NCI-H1092 (cell line): ENCODE measurements around the gene ZNF841.
"Not testable (repeated sequence)": the region's sequence is repeated elsewhere in the genome, so short reads cannot be mapped to it uniquely, and the experiment has no call there.

ENCODE experiments used
- DNase-seq: peaks from one replicate; lab custom pipeline; 2025; lab: John Stamatoyannopoulos, UW

The ZNF841 gene

DNA sequence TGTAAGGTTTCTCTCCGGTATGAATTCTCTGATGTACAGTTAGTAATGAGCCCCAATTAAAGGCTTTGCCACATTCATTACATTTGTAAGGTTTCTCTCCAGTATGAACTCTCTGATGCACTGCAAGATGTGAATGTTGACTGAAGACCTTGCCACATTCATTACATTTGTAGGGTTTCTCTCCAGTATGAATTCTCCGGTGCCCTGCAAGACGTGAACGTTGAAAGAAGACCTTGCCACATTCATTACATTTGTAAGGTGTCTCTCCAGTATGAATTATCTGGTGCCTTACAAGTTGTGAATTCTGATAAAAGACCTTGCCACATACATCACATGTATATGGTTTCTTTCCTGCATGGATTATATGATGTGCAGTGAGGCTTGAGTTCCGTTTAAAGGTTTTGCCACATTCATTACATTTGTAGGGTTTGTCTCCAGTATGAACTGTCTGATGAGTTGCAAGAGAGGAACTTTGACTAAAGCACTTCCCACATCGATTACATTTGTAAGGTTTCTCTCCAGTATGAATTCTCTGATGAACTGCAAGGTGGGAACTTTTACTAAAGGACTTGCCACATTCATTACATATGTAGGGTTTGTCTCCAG is 29.2 kb downstream of the ZNF841 start:
- no peak for DNase-seq

DNA sequence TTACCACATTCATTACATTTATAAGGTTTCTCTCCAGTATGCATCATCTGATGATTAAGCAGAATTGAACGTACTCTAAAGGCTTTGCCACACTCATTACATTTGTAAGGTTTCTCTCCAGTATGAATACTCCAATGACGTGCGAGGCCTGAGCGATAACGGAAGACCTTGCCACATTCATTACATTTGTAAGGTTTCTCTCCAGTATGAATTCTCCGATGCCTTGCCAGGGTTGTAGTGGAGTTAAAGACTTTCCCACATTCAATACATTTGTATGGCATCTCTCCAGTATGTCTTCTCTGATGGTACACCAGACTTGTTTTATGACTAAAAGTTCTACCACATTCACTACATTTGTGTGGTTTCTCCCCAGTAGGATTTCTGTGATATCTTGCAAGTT is 30.2 kb downstream of the ZNF841 start:
- no peak for DNase-seq

DNA sequence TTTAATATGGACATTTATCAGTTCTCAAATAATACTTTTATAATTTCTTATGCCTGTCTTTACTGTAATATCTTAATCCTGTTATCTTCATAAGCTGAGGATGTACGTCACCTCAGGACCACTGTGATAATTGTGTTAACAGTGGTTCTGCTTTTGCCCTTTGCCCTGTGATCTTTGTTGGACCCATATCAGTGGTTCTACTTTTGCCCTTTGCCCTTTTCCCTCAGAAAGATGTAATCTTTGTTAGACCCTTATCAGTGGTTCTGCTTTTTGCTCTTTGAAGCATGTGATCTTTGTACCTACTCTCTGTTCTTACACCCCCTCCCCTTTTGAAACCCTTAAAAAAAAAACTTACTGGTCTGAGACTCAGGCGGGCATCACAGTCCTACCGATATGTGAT is 39.1 kb downstream of the ZNF841 start:
- not testable (repeated sequence) for DNase-seq

DNA sequence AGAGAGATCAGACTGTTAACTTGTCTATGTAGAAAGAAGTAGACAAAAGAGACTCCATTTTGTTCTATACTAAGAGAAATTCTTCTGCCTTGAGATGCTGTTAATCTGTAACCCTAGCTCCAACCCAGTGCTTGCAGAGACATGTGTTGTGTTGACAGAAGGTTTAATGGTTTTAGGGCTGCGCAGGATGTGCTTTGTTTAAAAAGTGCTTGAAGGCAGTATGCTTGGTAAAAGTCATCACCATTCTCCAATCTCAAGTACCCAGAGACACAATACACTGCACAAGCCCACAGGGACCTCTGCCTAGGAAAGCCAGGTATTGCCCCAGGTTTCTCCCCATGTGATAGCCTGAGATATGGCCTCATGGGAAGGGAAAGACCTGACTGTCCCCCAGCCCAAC is 43.8 kb downstream of the ZNF841 start:
- DNase-seq: not testable (repeated sequence)

DNA sequence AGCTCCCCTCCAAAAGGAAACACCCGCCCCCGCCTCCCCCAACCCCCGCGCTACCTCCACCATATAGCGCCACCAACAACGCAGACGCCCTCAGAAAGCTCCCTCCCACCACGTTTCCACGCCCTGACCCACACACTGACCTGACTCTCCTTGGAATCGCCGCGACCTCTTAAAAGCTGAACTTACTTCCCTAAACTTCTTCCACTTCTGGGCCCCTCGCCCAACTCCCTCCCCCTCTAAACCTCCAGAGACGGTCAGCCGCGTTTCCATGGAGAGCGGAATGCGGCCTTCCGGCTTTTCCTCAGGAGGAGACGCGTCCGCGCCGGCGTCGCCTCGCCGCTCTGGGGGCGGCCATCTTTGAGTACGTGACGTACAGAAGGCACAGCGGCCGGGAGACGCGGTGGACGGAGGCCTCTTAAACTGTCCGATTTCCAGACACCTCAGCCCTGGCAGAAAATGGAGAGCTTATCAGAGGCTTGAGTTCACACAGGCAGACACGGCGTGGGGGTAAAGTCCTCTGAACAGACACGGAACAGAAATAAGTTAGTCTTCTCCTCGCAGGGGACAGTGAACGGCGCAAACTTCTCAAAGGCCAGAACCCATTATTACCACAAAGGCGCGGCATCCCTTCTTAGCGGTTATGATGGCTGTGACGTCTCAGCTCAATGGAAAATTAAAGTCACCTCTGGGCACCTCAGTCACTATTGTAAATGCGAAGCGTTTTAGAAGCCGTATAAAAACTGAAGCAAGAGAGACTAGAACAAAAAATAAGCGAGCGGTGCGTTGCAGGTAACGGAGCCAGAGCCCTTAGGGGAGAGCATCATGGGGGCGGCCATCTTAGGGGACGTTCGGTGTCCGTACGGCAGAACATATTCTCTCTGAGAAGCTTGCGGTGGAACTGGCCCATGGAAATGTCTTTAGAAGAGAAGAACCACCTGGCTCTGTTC is 46.7 kb downstream of the ZNF841 start, which contains the start of gene ZNF432:
Gene ZNF432 (minus strand): TSS at position 284 of the 947 bp plus-strand sequence. CDS start 1,970 bp downstream, outside the sequence.
- peak; percentile 72 for DNase-seq

DNA sequence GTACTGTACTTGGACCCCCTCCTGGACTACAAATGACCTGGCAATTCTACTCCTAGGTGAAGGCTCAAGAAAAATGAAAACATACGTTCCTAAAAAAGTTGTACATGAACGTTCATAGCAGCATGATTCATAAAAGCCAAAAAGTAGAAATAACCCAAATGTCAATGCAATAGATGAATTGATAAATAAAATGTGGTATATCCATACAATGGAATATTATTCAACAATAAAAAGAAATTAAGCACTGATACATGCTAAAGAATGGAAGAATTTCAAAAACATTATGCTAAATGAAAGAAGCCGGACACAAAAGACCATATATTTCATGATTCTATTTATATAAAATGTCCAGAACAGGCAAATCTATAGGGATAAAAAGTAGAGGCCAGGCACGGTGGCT is 56.4 kb downstream of the ZNF841 start:
- no peak for DNase-seq

DNA sequence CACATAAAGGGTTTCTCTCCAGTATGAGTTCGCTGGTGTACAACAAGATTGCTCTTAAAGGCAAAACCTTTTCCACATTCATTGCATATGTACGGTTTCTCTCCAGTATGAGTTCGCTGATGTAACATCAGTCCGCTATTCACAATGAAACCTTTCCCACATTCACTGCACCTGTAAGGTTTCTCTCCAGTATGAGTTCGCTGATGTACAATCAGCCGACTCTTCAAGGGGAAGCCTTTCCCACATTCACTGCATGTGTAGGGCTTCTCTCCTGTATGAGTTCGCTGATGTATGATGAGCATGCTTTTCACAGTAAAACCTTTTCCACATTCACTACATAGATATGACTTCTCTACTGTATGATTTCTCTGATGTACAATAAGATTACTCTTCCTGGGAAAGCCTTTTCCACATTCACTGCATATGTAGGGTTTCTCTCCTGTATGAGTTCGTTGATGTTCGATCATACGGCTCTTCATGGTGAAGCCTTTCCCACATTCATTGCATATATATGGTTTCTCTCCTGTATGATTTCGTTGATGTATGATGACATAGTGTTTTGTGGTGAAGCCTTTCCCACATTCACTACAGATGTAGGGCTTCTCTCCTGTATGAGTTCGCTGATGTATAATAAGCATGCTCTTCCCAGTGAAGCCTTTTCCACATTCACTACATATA is 61.4 kb downstream of the ZNF841 start:
- DNase-seq: no peak

DNA sequence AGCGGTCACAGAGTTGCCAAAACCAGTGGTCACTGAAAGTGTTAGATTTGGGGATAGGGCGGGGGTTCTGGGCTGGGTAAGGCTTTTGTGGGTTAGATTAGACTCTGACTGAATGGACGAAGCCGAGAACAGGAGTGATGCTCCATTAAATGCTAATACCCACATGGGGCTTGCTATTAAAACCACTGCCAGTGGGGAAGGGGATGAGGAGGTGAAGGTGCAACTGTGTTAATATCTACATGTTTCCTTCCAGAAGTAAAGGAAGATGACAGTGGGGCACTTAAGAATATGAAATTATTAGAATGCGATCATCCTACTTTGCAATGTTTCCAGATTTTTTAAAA is 66.8 kb downstream of the ZNF841 start:
- peak; percentile 27 for DNase-seq

DNA sequence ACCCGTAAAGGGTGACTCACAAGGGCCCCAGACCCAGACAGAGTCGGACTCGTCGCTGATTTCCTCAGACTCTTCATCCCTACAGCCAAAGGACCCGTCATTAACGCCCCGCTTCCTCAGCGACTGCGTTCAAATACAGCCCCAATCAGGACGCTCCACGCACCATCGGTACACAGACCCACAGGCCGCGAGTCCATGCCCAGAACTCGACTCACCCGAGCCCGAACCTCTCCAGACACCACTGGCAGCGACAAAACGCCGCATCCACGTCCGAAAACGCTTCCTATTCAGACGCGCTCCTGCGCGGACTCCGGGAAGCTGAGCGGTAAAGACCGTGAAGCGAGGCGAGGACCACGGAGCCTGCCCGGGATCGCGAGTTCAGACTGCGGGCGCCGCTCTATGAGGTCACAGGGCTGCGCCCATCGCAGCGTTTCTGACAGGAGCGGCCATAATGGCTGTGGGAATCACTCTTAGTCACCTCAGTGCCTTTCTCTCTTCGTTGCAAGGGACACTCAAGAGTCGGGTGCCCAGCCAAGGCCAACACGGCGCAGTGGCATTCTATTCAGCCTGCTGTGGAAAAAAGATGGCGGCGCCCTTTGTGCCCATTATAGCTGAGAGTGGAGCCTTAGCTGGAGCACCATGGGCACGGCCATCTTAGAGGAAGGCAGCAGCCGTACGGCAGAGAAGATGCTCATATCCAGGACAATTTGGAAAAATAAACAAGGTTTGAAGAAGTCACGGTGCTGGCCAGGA is 67.4 kb downstream of the ZNF841 start, which contains the start of gene ZNF614:
Gene ZNF614 (minus strand): TSS at position 353 of the 753 bp plus-strand sequence. CDS start 2,634 bp downstream, outside the sequence.
- peak; percentile 80 for DNase-seq

DNA sequence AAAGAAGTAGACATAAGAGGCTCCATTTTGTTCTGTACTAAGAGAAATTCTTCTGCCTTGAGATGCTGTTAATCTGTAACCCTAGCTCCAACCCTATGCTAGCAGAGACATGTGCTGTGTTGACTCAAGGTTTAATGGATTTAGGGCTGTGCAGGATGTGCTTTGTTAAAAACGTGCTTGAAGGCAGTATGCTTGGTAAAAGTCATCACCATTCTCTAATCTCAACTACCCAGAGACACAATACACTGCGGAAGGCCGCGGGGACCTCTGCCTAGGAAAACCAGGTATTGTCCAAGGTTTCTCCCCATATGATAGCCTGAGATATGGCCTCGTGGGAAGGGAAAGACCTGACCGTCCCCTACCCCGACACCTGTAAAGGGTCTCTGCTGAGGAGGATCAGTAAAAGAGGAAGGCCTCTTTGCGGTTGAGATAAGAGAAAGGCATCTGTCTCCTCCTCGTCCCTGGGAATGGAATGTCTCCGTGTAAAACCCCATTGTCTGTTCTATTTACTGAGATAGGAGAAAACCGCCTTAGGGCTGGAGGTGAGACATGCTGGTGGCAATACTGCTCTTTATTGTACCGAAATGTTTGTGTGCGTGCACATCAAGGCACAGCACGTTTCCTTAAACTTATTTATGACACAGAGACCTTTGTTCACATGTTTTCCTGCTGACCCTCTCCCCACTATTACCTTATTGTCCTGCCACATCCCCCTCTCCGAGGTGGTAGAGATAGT is 69.1 kb downstream of the ZNF841 start:
- DNase-seq: not testable (repeated sequence)

DNA sequence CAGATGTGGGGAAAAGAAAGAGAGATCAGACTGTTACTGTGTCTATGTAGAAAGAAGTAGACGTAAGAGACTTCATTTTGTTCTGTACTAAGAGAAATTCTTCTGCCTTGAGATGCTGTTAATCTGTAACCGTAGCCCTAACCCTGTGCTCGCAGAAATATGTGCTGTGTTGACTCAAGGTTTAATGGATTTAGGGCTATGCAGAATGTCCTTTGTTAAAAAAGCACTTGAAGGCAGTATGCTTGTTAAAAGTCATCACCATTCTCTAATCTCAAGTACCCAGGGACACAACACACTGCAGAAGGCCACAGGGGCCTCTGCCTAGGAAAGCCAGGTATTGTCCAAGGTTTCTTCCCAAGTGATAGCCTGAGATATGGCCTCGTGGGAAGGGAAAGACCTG is 71.1 kb downstream of the ZNF841 start:
- not testable (repeated sequence) for DNase-seq

DNA sequence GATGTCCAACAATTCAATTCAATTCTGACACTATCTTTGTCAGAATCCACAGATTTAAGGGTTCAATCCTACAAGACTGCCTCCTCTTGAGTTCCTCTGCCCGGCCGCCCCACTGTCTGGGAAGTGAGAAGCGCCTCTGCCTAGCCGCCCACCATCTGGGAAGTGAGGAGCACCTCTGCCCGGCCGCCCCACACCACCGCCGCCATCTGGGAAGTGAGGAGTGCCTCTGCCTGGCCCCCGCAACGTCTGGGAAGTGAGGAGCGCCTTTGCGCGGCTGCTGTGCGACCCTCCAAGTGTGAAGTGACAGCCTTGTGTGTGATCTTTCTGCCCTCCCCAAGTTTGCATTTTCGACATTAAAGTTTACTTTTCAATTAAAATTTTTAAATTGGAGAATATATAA is 73.4 kb downstream of the ZNF841 start:
- DNase-seq: no peak

DNA sequence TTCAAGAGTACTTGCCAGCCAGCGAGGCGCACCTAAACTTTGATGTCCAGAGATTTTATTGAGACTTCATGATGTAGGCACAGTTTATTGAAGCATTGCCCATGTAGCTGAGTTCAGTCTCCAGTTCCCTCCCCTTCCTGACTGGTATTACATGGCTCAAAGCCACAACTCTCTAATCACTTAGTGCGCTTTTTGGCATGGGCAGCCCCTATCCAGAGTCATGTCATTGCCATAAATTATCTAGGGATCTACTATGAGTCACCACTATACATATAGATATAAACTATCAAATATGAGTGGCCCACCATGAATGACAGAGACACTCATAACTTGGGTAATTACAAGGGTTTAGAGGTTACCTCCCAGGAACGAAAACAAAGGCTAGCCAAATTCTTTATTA is 75.1 kb downstream of the ZNF841 start:
- DNase-seq: no peak
